HEK293 (cell line): ENCODE results near the gene ODAD3.

ENCODE experiments used
- CTCF ChIA-PET: fragments of 350-600 bp; formaldehyde crosslinking; extraction: SDS; loops from one replicate; lab custom pipeline; 2021; ENCODE audit warnings: antibody characterized with exemption; lab: Yijun Ruan, JAX
- POLR2A ChIA-PET: fragments of 300-600 bp; formaldehyde crosslinking; extraction: SDS; loops from one replicate; lab custom pipeline; 2020; ENCODE audit warnings: antibody characterized with exemption, inconsistent platforms; lab: Yijun Ruan, JAX
- H3K27ac ChIP-seq: fragments of 200-500 bp; sonication (Bioruptor generic); 2 replicates; pipeline ENCODE4 v1.5.1; 2014; ENCODE audit warnings: low read depth, low read length, control low read depth, inconsistent platforms; ENCODE audit errors: extremely low read depth
- H3K36me3 ChIP-seq, 2 experiments: fragments of 200-500 bp in 1 of 2; sonication (Bioruptor generic) in 1 of 2; 1 replicate in 1 of 2; 2 replicates in 1 of 2; pipeline ENCODE4 v1.5.1; 2014 to 2017; ENCODE audit warnings: inconsistent platforms in 2 of 2, low read length in 2 of 2; ENCODE audit not compliant: control insufficient read depth in 2 of 2, insufficient read depth in 1 of 2
- H3K4me1 ChIP-seq: fragments of 200-500 bp; sonication (Bioruptor generic); 2 replicates; pipeline ENCODE4 v1.5.1; 2014; ENCODE audit warnings: mild to moderate bottlenecking, low read length, inconsistent platforms; ENCODE audit not compliant: control insufficient read depth, insufficient read depth
- H3K4me3 ChIP-seq: 2 replicates; pipeline ENCODE4 v1.5.1; 2011; ENCODE audit warnings: low read depth, mild to moderate bottlenecking, control low read depth, low read length, moderate library complexity
- H3K9me3 ChIP-seq: fragments of 200-500 bp; sonication (Bioruptor generic); 2 replicates; pipeline ENCODE4 v1.5.1; 2014; ENCODE audit warnings: low read depth, low read length, inconsistent platforms; ENCODE audit not compliant: control insufficient read depth, insufficient read depth
- BCL11B ChIP-seq: fragments of 450-650 bp; formaldehyde crosslinking; IDR thresholded peaks from 2 replicates; pipeline ENCODE4 v1.5.1; 2016; ENCODE audit warnings: low read depth, missing biosample characterization, missing genetic modification characterization
- FEZF1 ChIP-seq: fragments of 450-650 bp; formaldehyde crosslinking; IDR thresholded peaks from 2 replicates; pipeline ENCODE4 v1.5.1; 2016; ENCODE audit warnings: missing biosample characterization, missing genetic modification characterization
- REST ChIP-seq: fragments of 450-650 bp; formaldehyde crosslinking; IDR thresholded peaks from 2 replicates; pipeline ENCODE4 v1.5.1; 2016; ENCODE audit warnings: missing biosample characterization, missing genetic modification characterization
- ZBTB20 ChIP-seq: fragments of 450-650 bp; formaldehyde crosslinking; IDR thresholded peaks from 2 replicates; pipeline ENCODE4 v1.5.1; 2016; ENCODE audit warnings: missing biosample characterization, missing genetic modification characterization
- ZBTB48 ChIP-seq: fragments of 450-650 bp; formaldehyde crosslinking; IDR thresholded peaks from 2 replicates; pipeline ENCODE4 v1.5.1; 2016; ENCODE audit warnings: missing biosample characterization, missing genetic modification characterization
- ZBTB8A ChIP-seq: fragments of 450-650 bp; formaldehyde crosslinking; IDR thresholded peaks from 2 replicates; pipeline ENCODE4 v1.5.1; 2016; ENCODE audit warnings: missing biosample characterization, missing genetic modification characterization
- ZNF175 ChIP-seq: fragments of 450-650 bp; formaldehyde crosslinking; IDR thresholded peaks from 2 replicates; pipeline ENCODE4 v1.5.1; 2016; ENCODE audit warnings: missing biosample characterization, missing genetic modification characterization
- ZNF2 ChIP-seq: fragments of 450-650 bp; formaldehyde crosslinking; IDR thresholded peaks from 2 replicates; pipeline ENCODE4 v1.5.1; 2016; ENCODE audit warnings: missing biosample characterization, missing genetic modification characterization
- ZNF214 ChIP-seq: fragments of 450-650 bp; formaldehyde crosslinking; IDR thresholded peaks from 2 replicates; pipeline ENCODE4 v1.5.1; 2017; ENCODE audit warnings: missing biosample characterization, mild to moderate bottlenecking, missing genetic modification characterization, borderline replicate concordance
- ZNF24 ChIP-seq: fragments of 450-650 bp; formaldehyde crosslinking; IDR thresholded peaks from 2 replicates; pipeline ENCODE4 v1.5.1; 2016; ENCODE audit warnings: missing biosample characterization, missing genetic modification characterization
- ZNF335 ChIP-seq: fragments of 450-650 bp; formaldehyde crosslinking; conservative IDR thresholded peaks from 2 replicates; pipeline ENCODE4 v1.5.1; 2016; ENCODE audit warnings: missing biosample characterization, missing genetic modification characterization
- ZNF341 ChIP-seq: fragments of 450-650 bp; formaldehyde crosslinking; IDR thresholded peaks from 2 replicates; pipeline ENCODE4; 2016; ENCODE audit warnings: low read depth, missing biosample characterization, missing genetic modification characterization
- ZNF354C ChIP-seq: fragments of 450-650 bp; formaldehyde crosslinking; IDR thresholded peaks from 2 replicates; pipeline ENCODE4 v1.5.1; 2016; ENCODE audit warnings: missing biosample characterization, missing genetic modification characterization, low read depth, borderline replicate concordance
- ZNF530 ChIP-seq: fragments of 450-650 bp; formaldehyde crosslinking; IDR thresholded peaks from 2 replicates; pipeline ENCODE4 v1.5.1; 2016; ENCODE audit warnings: low read depth, missing biosample characterization, missing genetic modification characterization
- ZNF580 ChIP-seq: fragments of 450-650 bp; formaldehyde crosslinking; IDR thresholded peaks from 2 replicates; pipeline ENCODE4 v1.5.1; 2016; ENCODE audit warnings: missing biosample characterization, missing genetic modification characterization
- ZNF600 ChIP-seq: fragments of 450-650 bp; formaldehyde crosslinking; IDR thresholded peaks from 2 replicates; pipeline ENCODE4 v1.5.1; 2016; ENCODE audit warnings: missing biosample characterization, missing genetic modification characterization
- ZNF654 ChIP-seq: fragments of 450-650 bp; formaldehyde crosslinking; IDR thresholded peaks from 2 replicates; pipeline ENCODE4 v1.5.1; 2016; ENCODE audit warnings: low read depth, missing biosample characterization, missing genetic modification characterization
- ZNF791 ChIP-seq: fragments of 450-650 bp; formaldehyde crosslinking; IDR thresholded peaks from 2 replicates; pipeline ENCODE4 v1.5.1; 2016; ENCODE audit warnings: missing biosample characterization, missing genetic modification characterization
- ZSCAN5A ChIP-seq: fragments of 450-650 bp; formaldehyde crosslinking; IDR thresholded peaks from 2 replicates; pipeline ENCODE4 v1.5.1; 2016; ENCODE audit warnings: missing biosample characterization, missing genetic modification characterization
- ZXDB ChIP-seq: fragments of 450-650 bp; formaldehyde crosslinking; IDR thresholded peaks from 2 replicates; pipeline ENCODE4 v1.5.1; 2016; ENCODE audit warnings: missing biosample characterization, missing genetic modification characterization
- TF ChIP-seq, protein P1 (sequence below): fragments of 450-650 bp; formaldehyde crosslinking; IDR thresholded peaks from 2 replicates; pipeline ENCODE4 v1.5.1; 2016; ENCODE audit warnings: missing biosample characterization, missing genetic modification characterization

ODAD3 gene

GRCh38 chr19:11377756-11378155 lies 57.2 kb downstream of the ODAD3 start:
- POLR2A ChIA-PET = interaction anchor here (0.6 to 1.7 kb wide), 3 partner anchors 68 to 181 kb away, joined by 3 to 13 read pairs (median 4); partner anchors contain the start of gene ELOF1
- H3K4me1 ChIP-seq = peaks cover 4% of the 10 kb centered on the region; the same call in 1 of the 2 replicates
- TF ChIP-seq BCL11B (tag by site-specific recombination) = no peak
- no peak for TF ChIP-seq ZNF175 (tag by site-specific recombination)
- no peak for TF ChIP-seq ZNF214 (tag by site-specific recombination)
- peaks cover 0 to 21% of the 10 kb centered on the region in 2 experiments; a peak in 2 of 3 replicates for H3K36me3 ChIP-seq
- CTCF ChIA-PET = interaction anchor here (0.6 to 2.1 kb wide), 17 partner anchors 13 to 894 kb away, joined by 3 to 11 read pairs (median 4); partner anchors contain the start of genes ODAD3, PRKCSH and TSPAN16
- no peak overlapping the region for H3K4me3 ChIP-seq
- no peak overlapping the region for H3K27ac ChIP-seq
- H3K9me3 ChIP-seq = no peaks in the 10 kb centered on the region

GRCh38 chr19:11377237-11377636 lies 57.7 kb downstream of the ODAD3 start:
- Histone ChIP-seq H3K4me3 (no peak overlapping the region), H3K36me3 (peaks cover 0 to 21% of the 10 kb centered on the region in 2 experiments; a peak in 2 of 3 replicates), H3K4me1 (peaks cover 4% of the 10 kb centered on the region; the same call in 1 of the 2 replicates), H3K9me3 (no peaks in the 10 kb centered on the region), H3K27ac (peak overlapping the region; percentile 20; the same call in 1 of the 2 replicates)
- peak; percentile 60 for TF ChIP-seq ZBTB8A
- TF ChIP-seq ZBTB20 (tag by site-specific recombination) = peak; percentile 22; the same call in 1 of the 2 replicates
- TF ChIP-seq ZNF791 (tag by site-specific recombination) = no peak
- no peak for TF ChIP-seq ZXDB (tag by site-specific recombination)
- no peak for TF ChIP-seq ZNF530 (tag by site-specific recombination)
- TF ChIP-seq ZBTB48 (tag by site-specific recombination) = peak; percentile 68; the same call in 1 of the 2 replicates
- TF ChIP-seq ZNF24 (tag by site-specific recombination) = peak; percentile 13; the same call in 1 of the 2 replicates
- peak; percentile 80 for TF ChIP-seq FEZF1 (tag by site-specific recombination)
- no peak for TF ChIP-seq ZNF654 (tag by site-specific recombination)
- TF ChIP-seq ZNF335 = peak; percentile 53; the same call in 1 of the 2 replicates
- TF ChIP-seq ZNF2 (tag by site-specific recombination) = no peak
- POLR2A ChIA-PET = interaction anchor here (0.6 to 1.7 kb wide), 8 partner anchors 68 to 779 kb away, joined by 3 to 13 read pairs (median 4); partner anchors contain the start of gene ELOF1
- CTCF ChIA-PET = interaction anchor here (0.6 to 2.1 kb wide), 17 partner anchors 14 to 894 kb away, joined by 3 to 11 read pairs (median 4); partner anchors contain the start of genes ODAD3 and PRKCSH

GRCh38 chr19:11375143-11375948 lies 59.6 kb downstream of the ODAD3 start:
- POLR2A ChIA-PET = interaction anchor here (0.5 to 2.3 kb wide), 26 partner anchors 8 to 957 kb away, joined by 3 to 36 read pairs (median 5); partner anchors contain the start of genes CCDC159, ELOF1, EPOR and ODAD3
- Histone ChIP-seq H3K9me3 (no peaks in the 10 kb centered on the region), H3K4me1 (peaks cover 4% of the 10 kb centered on the region; the same call in 1 of the 2 replicates), H3K36me3 (peaks cover 0 to 21% of the 10 kb centered on the region in 2 experiments; a peak in 2 of 3 replicates), H3K4me3 (peak overlapping the region; percentile 33), H3K27ac (peak overlapping the region; percentile 7; the same call in 1 of the 2 replicates)
- CTCF ChIA-PET = interaction anchor here (0.6 to 2.0 kb wide), 10 partner anchors 8 to 250 kb away, joined by 3 to 9 read pairs (median 3); no protein-coding TSS in a partner anchor
- TF ChIP-seq ZSCAN5A (tag by site-specific recombination) = no peak
- TF ChIP-seq, protein P1, sequence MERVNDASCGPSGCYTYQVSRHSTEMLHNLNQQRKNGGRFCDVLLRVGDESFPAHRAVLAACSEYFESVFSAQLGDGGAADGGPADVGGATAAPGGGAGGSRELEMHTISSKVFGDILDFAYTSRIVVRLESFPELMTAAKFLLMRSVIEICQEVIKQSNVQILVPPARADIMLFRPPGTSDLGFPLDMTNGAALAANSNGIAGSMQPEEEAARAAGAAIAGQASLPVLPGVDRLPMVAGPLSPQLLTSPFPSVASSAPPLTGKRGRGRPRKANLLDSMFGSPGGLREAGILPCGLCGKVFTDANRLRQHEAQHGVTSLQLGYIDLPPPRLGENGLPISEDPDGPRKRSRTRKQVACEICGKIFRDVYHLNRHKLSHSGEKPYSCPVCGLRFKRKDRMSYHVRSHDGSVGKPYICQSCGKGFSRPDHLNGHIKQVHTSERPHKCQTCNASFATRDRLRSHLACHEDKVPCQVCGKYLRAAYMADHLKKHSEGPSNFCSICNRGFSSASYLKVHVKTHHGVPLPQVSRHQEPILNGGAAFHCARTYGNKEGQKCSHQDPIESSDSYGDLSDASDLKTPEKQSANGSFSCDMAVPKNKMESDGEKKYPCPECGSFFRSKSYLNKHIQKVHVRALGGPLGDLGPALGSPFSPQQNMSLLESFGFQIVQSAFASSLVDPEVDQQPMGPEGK (tag by site-specific recombination) = peak; percentile 50
- no peak for TF ChIP-seq ZNF354C (tag by site-specific recombination)
- TF ChIP-seq REST = 0 out of 2 replicates have a peak, but pooled peaks have one; percentile 22
- peak; percentile 45; the same call in 1 of the 2 replicates for TF ChIP-seq ZNF580
- no peak for TF ChIP-seq ZNF24 (tag by site-specific recombination)
- 0 out of 2 replicates have a peak, but pooled peaks have one; percentile 28 for TF ChIP-seq ZNF341 (tag by site-specific recombination)
- peak; percentile 31; the same call in 1 of the 2 replicates for TF ChIP-seq ZNF600
